ENCODE data around the gene SLC66A1. TPM values are rescaled to one million over a fixed set of nuclear protein-coding genes. Genes with fewer than 3 reads are reported as not detected.

Gene SLC66A1
- total RNA-seq, 1 donor: 18.6 TPM

DNA sequence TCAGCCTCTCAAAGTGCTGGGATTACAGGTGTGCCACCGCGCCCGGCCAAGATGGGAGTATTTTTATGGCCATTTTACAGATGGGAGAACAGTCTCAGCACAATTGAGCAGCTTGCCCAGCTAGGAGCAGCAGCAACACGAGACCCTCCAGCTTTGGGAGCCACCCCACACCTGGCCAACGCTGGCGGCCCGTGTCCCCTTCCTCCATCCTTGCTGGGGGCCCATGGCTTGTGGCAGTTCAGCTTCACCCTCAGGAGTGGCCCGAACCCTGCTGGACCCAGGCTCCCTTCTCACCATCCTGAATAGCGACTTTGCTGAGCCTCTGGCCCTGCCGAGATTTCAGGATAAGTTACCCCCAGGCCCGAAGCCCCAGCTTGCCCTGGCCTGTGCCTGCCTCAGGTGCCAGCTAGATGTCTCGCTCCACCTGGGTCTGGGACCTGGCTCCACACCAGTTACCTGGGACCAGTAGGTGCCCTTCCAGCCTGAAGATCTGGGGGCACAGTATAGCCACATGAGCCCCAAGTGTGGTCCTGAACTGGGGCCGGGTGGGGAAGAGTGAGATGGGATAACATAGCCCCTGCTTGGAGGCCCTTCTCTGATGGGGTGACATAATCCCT is 19.2 kb downstream of the SLC66A1 start:
- no peak for DNase-seq (ENCODE audit: low read depth)

DNA sequence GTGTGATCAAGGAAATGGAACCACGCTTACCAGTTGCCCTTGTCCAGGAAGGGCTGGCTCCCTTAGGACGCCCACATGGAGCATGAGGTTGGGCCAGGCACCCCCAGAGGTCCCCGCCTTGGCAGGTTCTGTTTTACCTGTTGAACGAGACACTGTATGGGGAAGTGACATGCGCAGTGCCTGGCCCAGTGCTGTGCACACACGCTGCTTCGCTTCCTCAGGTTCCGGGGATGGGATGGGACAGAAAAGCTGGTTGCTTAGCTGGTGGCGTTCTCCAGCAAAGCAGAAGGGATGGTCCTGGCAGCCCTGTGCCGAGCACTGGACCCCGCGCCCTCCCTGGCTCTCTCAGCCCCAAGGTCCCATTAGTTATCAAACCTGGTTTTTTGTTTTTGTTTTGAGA is 20.7 kb downstream of the SLC66A1 start:
- TF ChIP-seq, protein P1, sequence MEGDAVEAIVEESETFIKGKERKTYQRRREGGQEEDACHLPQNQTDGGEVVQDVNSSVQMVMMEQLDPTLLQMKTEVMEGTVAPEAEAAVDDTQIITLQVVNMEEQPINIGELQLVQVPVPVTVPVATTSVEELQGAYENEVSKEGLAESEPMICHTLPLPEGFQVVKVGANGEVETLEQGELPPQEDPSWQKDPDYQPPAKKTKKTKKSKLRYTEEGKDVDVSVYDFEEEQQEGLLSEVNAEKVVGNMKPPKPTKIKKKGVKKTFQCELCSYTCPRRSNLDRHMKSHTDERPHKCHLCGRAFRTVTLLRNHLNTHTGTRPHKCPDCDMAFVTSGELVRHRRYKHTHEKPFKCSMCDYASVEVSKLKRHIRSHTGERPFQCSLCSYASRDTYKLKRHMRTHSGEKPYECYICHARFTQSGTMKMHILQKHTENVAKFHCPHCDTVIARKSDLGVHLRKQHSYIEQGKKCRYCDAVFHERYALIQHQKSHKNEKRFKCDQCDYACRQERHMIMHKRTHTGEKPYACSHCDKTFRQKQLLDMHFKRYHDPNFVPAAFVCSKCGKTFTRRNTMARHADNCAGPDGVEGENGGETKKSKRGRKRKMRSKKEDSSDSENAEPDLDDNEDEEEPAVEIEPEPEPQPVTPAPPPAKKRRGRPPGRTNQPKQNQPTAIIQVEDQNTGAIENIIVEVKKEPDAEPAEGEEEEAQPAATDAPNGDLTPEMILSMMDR (IDR thresholded peaks at IDR 0.05; ENCODE audit: insufficient read depth, low read depth, low read length): no peak
- H3K4me3 ChIP-seq (ENCODE audit: low read depth, low read length): no peak overlapping the region
- DNase-seq (ENCODE audit: low read depth): no peak

More for the DNA sequence above, 19.2 kb downstream of the SLC66A1 start:
- TF ChIP-seq, protein P1 (IDR thresholded peaks at IDR 0.05; ENCODE audit: insufficient read depth, low read depth, low read length): no peak
- H3K4me3 ChIP-seq (ENCODE audit: low read depth, low read length): no peak overlapping the region

DNA sequence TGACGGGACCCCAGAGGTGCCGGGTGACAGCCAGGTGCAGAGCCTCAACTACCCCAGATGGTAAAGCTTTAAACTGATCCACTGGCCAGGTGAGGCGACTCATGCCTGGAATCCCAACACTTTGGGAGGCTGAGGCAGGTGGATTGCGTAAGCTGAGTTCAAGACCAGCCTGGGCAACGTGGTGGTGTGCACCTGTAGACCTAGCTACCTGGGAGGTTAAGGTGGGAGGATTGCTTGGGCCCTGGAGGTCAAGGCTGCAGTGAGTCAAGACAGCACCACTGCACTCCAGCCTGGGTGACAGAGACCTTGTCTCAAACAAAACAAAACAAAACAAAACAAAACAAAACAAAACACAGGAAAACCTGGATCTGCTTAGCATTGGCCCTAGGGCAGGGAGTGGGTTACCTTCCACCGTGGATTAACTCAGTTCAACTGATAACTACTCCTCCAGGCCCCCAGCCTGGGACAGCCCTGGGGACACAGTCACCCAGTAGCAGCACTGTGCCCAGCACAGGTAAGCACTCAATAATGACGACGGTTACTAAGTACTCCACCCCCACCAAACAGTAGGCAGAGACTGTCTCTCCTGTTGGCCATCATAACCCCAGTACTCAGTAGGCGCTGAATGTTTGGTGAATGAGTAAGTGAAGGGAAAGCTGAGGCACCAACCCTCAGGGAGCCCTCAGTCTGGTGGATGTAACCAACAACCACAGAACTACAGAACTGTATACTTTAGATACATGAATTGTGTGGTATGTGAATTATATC is 21.6 kb downstream of the SLC66A1 start:
- TF ChIP-seq, protein P1 (IDR thresholded peaks at IDR 0.05; ENCODE audit: insufficient read depth, low read depth, low read length): no peak
- H3K4me3 ChIP-seq (ENCODE audit: low read depth, low read length): no peak overlapping the region
- DNase-seq (ENCODE audit: low read depth): no peak

DNA sequence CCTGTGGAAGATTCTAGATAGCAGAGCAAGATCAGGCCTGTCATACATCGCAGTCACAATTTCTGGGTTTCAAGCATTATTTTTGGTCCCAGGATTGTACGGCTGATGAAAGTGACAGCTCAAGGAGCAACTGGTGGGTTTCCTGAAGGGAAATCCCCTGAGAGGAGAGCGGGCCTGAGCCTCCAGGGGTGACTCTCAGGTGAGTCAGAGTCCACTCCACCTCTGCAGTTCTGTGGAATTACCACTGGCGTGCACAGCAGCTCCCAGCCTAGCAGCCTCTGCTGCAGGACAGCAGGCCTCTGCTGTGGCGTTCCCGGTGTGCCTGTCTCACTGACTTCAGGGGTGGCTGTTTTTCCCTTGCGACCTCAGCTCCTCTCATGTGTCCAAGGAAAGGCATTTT is 24.4 kb downstream of the SLC66A1 start:
- TF ChIP-seq, protein P1 (IDR thresholded peaks at IDR 0.05; ENCODE audit: insufficient read depth, low read depth, low read length): no peak
- no peak overlapping the region for H3K4me3 ChIP-seq (ENCODE audit: low read depth, low read length)
- no peak for DNase-seq (ENCODE audit: low read depth)

DNA sequence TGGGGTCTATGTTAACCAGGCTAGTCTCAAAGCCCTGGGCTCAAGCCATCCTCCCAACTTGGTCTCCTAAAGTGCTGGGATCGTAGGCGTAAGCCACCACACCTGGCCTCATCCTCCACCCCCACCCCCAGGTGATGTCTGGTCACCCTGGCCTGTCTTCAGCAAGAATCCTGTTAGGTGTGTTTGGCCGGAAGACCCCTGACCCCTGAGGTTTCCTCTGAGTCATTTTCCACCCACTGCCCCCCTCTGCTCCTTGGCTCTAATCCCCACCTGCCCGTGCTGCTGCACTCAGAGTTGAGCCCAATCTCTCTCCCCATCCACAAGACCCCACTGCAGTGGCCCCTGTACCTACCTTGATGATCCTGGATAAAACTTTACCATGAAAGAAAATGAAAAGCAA is 25.2 kb downstream of the SLC66A1 start:
- TF ChIP-seq, protein P1 (IDR thresholded peaks at IDR 0.05; ENCODE audit: insufficient read depth, low read depth, low read length): no peak
- H3K4me3 ChIP-seq (ENCODE audit: low read depth, low read length): no peak overlapping the region
- DNase-seq (ENCODE audit: low read depth): no peak

DNA sequence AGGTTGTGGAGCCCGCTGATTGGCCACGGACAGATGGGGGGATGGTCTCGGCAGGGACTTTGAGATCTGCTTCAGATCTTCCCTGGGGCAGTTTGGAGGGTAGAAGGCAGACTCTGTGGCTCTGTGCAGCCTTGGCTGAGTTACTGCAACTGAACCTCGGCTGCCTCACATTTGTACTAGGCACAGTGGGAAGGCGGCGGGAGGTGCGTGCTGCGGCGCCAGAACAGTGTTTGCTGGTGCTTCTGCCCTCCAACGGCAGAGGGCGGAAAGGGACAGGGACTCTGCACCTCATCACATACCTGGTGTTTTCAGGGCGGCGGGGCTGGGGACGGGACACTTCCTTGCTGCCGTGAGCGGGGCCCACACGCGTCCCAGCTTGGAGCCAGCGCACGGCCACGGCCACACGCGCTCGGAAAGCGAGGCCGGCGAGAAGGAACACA is 26.2 kb downstream of the SLC66A1 start:
- no peak overlapping the region for H3K4me3 ChIP-seq (ENCODE audit: low read depth, low read length)
- peak; percentile 18 for DNase-seq (ENCODE audit: low read depth)
- TF ChIP-seq, protein P1 (IDR thresholded peaks at IDR 0.05; ENCODE audit: insufficient read depth, low read depth, low read length): peak; percentile 10

All from fibroblast of villous mesenchyme (primary cell).